LHCN-M2 (cell line): ENCODE results near the gene CSAG2. TPM values are rescaled to one million over a fixed set of nuclear protein-coding genes. Genes with fewer than 3 reads are reported as not detected.
"Not testable (repeated sequence)": the region's sequence is repeated elsewhere in the genome, so short reads cannot be mapped to it uniquely, and the experiment has no call there.

Source experiments
- DNase-seq: peaks from one replicate; pipeline ENCODE4 v3.0.0-alpha.2; 2012; ENCODE audit warnings: low read depth
- polyA plus RNA-seq: library from polyadenylated mRNA; unstranded; fragments of >200 nt; gene quantifications from one replicate; pipeline ENCODE4 v1.2.1, GENCODE V29; 2012; ENCODE audit warnings: missing spikeins
- total RNA-seq: library from RNA; depleted of rRNA; stranded (reverse); fragments of >200 nt; gene quantifications from 2 replicates; pipeline ENCODE4 v1.2.3, GENCODE V29; 2014; rRNA removed

The CSAG2 gene
- total RNA-seq = not detected in 2 replicates
- not detected for polyA plus RNA-seq

GRCh38 chrX:152709173-152709572, at the start of gene CSAG2:
TSS of gene CSAG2 (minus strand) at chrX:152709273. CDS start at chrX:152709112, 161 bp downstream.
- not testable (repeated sequence) for DNase-seq

DNA sequence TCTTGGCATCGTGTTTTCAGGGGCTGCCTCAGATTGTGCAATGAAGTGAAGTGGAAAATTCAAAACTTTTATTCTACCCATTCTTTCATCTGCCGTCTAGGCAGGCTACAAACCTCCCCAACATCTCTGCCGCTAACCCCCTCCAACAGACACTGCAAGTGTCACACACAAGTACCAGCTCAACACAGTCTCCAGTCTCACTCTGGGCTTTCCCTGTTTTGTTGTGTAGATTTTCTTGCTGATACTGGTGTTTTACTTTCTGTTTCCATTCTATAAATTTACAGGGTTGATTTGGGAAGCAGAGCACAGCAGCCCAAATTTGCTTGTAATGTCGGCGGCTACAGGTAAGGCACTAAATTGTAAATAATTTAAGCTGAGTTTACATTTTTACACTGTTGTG, 45.8 kb upstream of the CSAG2 start:
- not testable (repeated sequence) for DNase-seq

- not testable (repeated sequence) for DNase-seq
Measured at GRCh38 chrX:152753686-152754650, 44.9 kb upstream of the CSAG2 start, which contains the start of gene MAGEA2. TSS of gene MAGEA2 (minus strand) at chrX:152753842. CDS start at chrX:152751363, 2,479 bp downstream.

GRCh38 chrX:152738560-152738959, 29.5 kb upstream of the CSAG2 start:
- DNase-seq = no peak

GRCh38 chrX:152736528-152736927, 27.5 kb upstream of the CSAG2 start:
- not testable (repeated sequence) for DNase-seq

DNA sequence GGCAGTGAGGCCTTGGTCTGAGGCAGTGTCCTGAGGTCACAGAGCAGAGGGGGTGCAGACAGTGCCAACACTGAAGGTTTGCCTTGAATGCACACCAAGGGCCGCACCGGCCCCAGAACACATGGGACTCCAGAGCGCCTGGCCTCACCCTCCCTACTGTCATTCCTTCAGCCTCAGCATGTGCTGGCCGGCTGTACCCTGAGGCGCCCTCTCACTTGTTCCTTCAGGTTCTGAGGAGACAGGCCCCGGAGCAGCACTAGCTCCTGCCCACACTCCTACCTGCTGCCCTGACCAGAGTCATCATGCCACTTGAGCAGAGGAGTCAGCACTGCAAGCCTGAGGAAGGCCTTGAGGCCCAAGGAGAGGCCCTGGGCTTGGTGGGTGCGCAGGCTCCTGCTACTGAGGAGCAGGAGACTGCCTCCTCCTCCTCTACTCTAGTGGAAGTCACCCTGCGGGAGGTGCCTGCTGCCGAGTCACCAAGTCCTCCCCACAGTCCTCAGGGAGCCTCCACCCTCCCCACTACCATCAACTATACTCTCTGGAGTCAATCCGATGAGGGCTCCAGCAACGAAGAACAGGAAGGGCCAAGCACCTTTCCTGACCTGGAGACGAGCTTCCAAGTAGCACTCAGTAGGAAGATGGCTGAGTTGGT, 26.9 kb upstream of the CSAG2 start:
- no peak for DNase-seq

DNA sequence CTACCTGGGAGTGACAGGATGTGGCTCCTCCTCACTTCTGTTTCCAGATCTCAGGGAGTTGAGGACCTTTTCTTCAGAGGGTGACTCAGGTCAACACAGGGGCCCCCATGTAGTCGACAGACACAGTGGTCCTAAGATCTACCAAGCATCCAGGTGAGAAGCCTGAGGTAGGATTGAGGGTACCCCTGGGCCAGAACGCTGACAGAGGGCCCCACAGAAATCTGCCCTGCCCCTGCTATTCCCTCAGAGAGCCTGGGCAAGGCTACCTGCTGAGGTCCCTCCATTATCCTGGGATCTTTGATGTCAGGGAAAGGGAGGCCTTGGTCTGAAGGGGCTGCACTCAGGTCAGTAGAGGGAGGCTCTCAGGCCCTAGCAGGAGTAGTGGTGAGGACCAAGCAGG, 26.0 kb upstream of the CSAG2 start:
- no peak for DNase-seq

DNA sequence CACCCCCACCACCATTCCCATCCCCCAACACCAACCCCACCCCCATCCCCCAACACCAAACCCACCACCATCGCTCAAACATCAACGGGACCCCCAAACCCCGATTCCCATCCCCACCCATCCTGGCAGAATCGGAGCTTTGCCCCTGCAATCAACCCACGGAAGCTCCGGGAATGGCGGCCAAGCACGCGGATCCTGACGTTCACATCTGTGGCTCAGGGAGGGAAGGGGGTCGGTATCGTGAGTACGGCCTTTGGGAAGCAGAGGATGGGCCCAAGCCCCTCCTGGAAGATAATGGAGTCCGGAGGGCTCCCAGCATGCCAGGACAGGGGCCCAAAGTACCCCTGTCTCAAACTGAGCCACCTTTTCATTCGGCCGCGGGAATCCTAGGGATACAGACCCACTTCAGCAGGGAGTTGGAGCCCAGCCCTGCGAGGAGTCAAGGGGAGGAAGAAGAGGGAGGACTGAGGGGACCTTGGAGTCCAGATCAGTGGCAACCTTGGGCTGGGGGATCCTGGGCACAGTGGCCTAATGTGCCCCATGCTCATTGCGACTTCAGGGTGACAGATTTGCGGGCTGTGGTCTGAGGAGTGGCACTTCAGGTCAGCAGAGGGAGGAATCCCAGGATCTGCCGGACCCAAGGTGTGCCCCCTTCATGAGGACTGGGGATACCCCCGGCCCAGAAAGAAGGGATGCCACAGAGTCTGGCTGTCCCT, 25.2 kb upstream of the CSAG2 start:
- not testable (repeated sequence) for DNase-seq

- DNase-seq = no peak
Measured at GRCh38 chrX:152733261-152733975, 24.3 kb upstream of the CSAG2 start, which contains the start of the genes CSAG1 and MAGEA12. TSS of gene CSAG1 (minus strand) at chrX:152733721. CDS start at chrX:152732460, 1,261 bp downstream. TSS of gene MAGEA12 (plus strand) at chrX:152733757. CDS start at chrX:152736162, 2,405 bp downstream.

GRCh38 chrX:152725409-152725808, 16.3 kb upstream of the CSAG2 start:
- DNase-seq = no peak

DNA sequence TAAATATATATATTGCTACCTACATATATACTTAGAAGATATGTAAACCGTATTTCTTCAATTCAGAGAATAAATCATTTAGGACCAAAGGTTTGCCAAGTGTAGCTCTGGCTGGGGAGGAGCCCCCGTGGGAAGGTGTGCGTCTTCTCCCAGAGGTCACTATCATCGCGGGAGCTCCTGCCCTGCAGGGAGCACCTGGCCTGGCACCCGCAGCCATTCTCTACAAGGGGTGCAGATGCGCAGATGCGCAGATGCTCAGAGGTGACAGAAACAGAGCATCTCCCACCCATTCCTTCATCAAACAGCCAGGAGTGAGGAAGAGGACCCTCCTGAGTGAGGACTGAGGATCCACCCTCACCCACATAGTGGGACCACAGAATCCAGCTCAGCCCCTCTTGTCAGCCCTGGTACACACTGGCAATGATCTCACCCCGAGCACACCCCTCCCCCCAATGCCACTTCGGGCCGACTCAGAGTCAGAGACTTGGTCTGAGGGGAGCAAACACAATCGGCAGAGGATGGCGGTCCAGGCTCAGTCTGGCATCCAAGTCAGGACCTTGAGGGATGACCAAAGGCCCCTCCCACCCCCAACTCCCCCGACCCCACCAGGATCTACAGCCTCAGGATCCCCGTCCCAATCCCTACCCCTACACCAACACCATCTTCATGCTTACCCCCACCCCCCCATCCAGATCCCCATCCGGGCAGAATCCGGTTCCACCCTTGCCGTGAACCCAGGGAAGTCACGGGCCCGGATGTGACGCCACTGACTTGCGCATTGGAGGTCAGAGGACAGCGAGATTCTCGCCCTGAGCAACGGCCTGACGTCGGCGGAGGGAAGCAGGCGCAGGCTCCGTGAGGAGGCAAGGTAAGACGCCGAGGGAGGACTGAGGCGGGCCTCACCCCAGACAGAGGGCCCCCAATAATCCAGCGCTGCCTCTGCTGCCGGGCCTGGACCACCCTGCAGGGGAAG, 5.0 kb upstream of the CSAG2 start, which contains the start of gene MAGEA2B:
Gene MAGEA2B (plus strand): TSS at position 814 of the 973 bp plus-strand sequence. CDS start 2,479 bp downstream, outside the sequence.
- DNase-seq = not testable (repeated sequence)

DNA sequence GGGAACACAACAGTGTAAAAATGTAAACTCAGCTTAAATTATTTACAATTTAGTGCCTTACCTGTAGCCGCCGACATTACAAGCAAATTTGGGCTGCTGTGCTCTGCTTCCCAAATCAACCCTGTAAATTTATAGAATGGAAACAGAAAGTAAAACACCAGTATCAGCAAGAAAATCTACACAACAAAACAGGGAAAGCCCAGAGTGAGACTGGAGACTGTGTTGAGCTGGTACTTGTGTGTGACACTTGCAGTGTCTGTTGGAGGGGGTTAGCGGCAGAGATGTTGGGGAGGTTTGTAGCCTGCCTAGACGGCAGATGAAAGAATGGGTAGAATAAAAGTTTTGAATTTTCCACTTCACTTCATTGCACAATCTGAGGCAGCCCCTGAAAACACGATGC, 4.1 kb upstream of the CSAG2 start:
- DNase-seq = not testable (repeated sequence)

DNA sequence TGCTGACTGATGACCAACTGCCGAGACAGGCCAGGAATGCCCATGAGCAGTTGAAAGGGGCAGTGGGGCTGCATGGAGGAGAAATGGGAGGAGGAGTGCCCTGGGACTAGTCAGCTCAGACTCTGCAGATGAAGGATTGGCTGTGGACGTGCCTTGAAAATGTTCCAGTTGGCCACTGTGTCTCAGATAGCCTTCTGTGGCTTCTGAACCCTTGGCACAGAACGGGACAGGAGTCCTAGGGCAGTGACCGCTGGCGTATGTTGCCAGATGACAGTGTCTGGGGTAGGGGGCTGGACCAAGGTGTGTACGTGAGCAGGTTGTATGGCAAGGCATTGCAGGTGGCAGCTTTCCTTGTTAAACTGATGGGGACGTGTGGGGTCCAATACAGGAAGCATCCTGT, 2.6 kb downstream of the CSAG2 start:
- not testable (repeated sequence) for DNase-seq

GRCh38 chrX:152700390-152700789, 8.7 kb downstream of the CSAG2 start:
- not testable (repeated sequence) for DNase-seq

- not testable (repeated sequence) for DNase-seq
Measured at GRCh38 chrX:152697952-152698931, 10.8 kb downstream of the CSAG2 start, which contains the start of gene MAGEA3. TSS of gene MAGEA3 (plus strand) at chrX:152698794. CDS start at chrX:152700833, 2,039 bp downstream.

GRCh38 chrX:152681012-152681411, 28.1 kb downstream of the CSAG2 start:
- not testable (repeated sequence) for DNase-seq

DNA sequence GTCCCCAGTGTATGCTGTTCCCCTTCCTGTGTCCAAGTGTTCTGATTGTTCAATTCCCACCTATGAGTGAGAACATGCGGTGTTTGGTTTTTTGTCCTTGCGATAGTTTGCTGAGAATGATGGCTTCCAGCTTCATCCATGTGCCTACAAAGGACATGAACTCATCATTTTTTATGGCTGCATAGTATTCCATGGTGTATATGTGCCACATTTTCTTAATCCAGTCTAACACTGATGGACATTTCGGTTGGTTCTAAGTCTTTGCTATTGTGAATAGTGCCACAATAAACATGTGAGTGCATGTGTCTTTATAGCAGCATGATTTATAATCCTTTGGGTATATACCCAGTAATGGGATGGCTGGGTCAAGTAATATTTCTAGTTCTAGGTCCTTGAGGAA, 34.4 kb downstream of the CSAG2 start:
- not testable (repeated sequence) for DNase-seq

DNA sequence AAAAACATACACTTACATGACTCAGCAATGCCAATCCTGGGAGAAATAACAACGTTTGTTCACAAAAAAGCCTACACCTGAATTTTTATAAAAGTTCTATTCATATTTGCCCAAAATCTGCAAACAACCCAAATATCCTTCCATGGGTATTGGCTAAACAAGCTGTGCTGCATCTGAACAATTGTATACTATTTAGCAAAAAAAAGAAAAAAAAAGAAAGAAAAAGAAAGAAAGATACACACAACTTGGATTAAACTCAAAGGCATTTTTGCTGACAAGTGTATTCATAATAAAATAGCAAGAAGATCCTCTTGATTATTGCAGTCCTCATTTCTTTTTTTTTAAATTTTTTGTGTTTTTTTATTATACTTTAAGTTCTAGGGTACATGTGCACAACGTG, 34.9 kb downstream of the CSAG2 start:
- DNase-seq = no peak
